Tibial nerve (tissue), 4 donors: ENCODE measurements around the gene ANXA2. TPM values are rescaled to one million over a fixed set of nuclear protein-coding genes. Genes with fewer than 3 reads are reported as not detected.

Experiments
- DNase-seq, 2 donors: peaks; one replicate each; pipeline ENCODE4 v3.0.0-alpha.2; 2019; ENCODE audit warnings: low spot score in 2 of 2
- H3K27ac ChIP-seq, 4 donors: fragments of 200-600 bp; sonication (generic) in 3 of 4; one replicate each; pipeline ENCODE4 v1.5.1; 2017 to 2019; ENCODE audit warnings: mild to moderate bottlenecking in 1 of 4
- H3K27me3 ChIP-seq, 2 donors: fragments of 200-600 bp; sonication (generic) in 1 of 2; one replicate each; pipeline versions ENCODE4 v1.5.1 to v1.6.0; 2017 to 2019
- H3K36me3 ChIP-seq, 3 donors: fragments of 200-600 bp; sonication (generic); one replicate each; pipeline ENCODE4 v1.5.1; 2018 to 2019
- H3K4me1 ChIP-seq, 4 donors: fragments of 200-600 bp; sonication (generic) in 3 of 4; one replicate each; pipeline ENCODE4 v1.5.1; 2017 to 2019
- H3K4me3 ChIP-seq, 4 donors: fragments of 200-600 bp; sonication (generic) in 3 of 4; one replicate each; pipeline ENCODE4 v1.5.1; 2017 to 2019; ENCODE audit warnings: mild to moderate bottlenecking in 1 of 4, moderate library complexity in 1 of 4
- H3K9me3 ChIP-seq, 4 donors: fragments of 200-600 bp; sonication (generic) in 3 of 4; one replicate each; pipeline ENCODE4 v1.5.1; 2017 to 2019
- CTCF ChIP-seq, 5 experiments: fragments of 200-600 bp in 3 of 5; fragments of 450-650 bp in 2 of 5; sonication (generic) in 3 of 5; IDR thresholded peaks; one replicate each; pipeline ENCODE4 v1.5.1; 2016 to 2019; ENCODE audit warnings: antibody characterized with exemption in 5 of 5, mild to moderate bottlenecking in 3 of 5, moderate library complexity in 2 of 5
- EP300 ChIP-seq, 2 donors: sonication (generic); formaldehyde crosslinking; IDR thresholded peaks; one replicate each; pipeline ENCODE4 v1.6.1; 2017; ENCODE audit warnings: antibody characterized with exemption in 2 of 2, mild to moderate bottlenecking in 1 of 2
- POLR2A ChIP-seq, 2 donors: fragments of 450-650 bp; IDR thresholded peaks; one replicate each; pipeline ENCODE4 v1.6.1; 2017; ENCODE audit warnings: antibody characterized with exemption in 2 of 2, mild to moderate bottlenecking in 2 of 2, moderate library complexity in 2 of 2
- WGBS, 2 donors: methylation state at CpG; one replicate each; pipeline ENCODE4 v1.1.5; 2018; 5-methylcytosine and 5-hydroxymethylcytosine counted together
- total RNA-seq, 4 donors: library from RNA; depleted of rRNA; stranded (reverse); fragments of >200 nt; gene quantifications; one replicate each; pipeline ENCODE4 v1.1.0, GENCODE V29; 2016

The ANXA2 gene
- total RNA-seq, 4 donors from 2014 or later: 747 to 1,181 (median 1,009) TPM

- peaks cover 8 to 88% (median 79%) of the 10 kb centered on the region in 4 donors for H3K4me1 ChIP-seq
These were observed 5.2 kb downstream of the ANXA2 start for GRCh38 chr15:60392601-60392985.

DNA sequence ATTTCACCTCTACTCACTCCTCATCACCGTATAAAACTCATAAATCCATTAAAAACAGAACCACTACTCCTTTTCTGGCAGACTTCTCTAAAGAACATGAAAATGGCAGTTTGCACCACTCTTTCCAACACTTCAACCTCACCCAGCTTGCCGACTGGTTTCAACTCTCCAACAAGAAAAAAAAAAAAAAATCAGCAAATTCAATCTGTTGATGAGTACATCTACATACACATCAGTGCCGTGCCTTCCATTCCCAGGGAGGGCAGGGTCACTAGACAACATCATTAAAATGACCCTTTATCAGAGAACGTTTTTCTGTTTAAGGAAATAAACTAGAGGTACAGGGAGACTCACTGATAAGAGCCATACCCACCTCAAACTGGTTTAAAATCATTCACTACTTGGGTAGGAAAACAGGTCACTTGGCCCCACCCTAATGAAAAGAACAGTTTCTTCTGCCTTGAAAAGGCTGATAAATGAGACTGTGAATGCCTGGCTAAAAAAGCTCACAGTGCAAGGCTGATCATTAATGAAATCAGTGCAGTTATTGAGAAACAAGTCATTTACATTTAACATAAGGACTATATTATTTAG, 6.0 kb downstream of the ANXA2 start:
- Histone ChIP-seq H3K36me3 (peaks cover 0 to 6% (median 0%) of the 10 kb centered on the region in 3 donors), H3K9me3 (no peaks in the 10 kb centered on the region), H3K27me3 (no peaks in the 10 kb centered on the region), H3K4me1 (peaks cover 8 to 95% (median 80%) of the 10 kb centered on the region in 4 donors), H3K27ac (peak overlapping the region; percentile 23 to 100 (median 98)), H3K4me3 (no peak overlapping the region)
- DNase-seq: no peak
- WGBS, 2 donors: 14 to 16% methylated on average over 4 of the region's 4 CpGs
- TF ChIP-seq CTCF (IDR thresholded peaks at IDR 0.05): no peak
- no peak for TF ChIP-seq EP300 (IDR thresholded peaks at IDR 0.05)
- no peak for TF ChIP-seq POLR2A (IDR thresholded peaks at IDR 0.05)

More at GRCh38 chr15:60392601-60392985, 5.2 kb downstream of the ANXA2 start:
- DNase-seq: no peak
- H3K36me3 ChIP-seq: peaks cover 0 to 6% (median 0%) of the 10 kb centered on the region in 3 donors
- WGBS, 2 donors: 0 to 9% methylated on average over 3 of the region's 3 CpGs
- H3K4me3 ChIP-seq: peak overlapping the region in 1 of 4 donors; percentile 8
- TF ChIP-seq EP300 (IDR thresholded peaks at IDR 0.05) (no peak), CTCF (IDR thresholded peaks at IDR 0.05) (no peak)
- H3K27ac ChIP-seq: peak overlapping the region in 3 of 4 donors; percentile 98 to 100 (median 99)
- H3K27me3 ChIP-seq: no peaks in the 10 kb centered on the region
- no peaks in the 10 kb centered on the region for H3K9me3 ChIP-seq

DNA sequence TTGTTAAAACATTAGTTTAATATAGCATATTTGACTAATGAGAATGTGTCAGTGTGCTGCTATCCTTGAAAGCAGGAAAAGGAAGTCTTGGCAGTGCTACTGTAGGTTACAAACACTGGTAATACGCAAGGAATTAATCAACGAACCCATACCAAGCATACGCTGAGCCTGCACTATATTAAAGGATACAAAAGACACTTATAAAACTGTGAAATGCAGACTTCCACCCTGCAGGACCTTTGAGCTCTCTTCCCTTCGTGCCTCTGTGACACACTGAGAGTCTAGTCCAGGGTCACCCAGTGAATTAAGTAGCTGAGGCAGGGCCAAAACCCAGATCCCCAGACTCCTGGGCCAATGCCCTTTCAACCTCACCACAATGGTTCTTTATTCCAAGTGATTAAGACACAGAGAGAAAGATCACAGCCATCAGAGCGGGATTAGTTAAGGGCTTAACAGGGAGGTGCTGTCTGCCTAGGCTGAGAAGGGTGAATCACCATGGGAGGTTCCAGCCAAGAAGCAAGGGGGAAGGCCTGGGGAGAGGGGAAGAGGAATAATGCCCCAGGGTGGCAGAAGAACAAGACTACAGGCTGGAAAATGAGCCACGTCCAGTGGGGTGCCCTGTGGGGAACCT, 6.8 kb downstream of the ANXA2 start:
- Histone ChIP-seq H3K9me3 (no peaks in the 10 kb centered on the region), H3K27me3 (no peaks in the 10 kb centered on the region), H3K4me3 (no peak overlapping the region), H3K36me3 (peaks cover 0 to 6% (median 0%) of the 10 kb centered on the region in 3 donors), H3K27ac (peak overlapping the region; percentile 23 to 100 (median 98)), H3K4me1 (peaks cover 8 to 95% (median 82%) of the 10 kb centered on the region in 4 donors)
- TF ChIP-seq EP300 (IDR thresholded peaks at IDR 0.05) (peak in 1 of 2 donors; percentile 84), POLR2A (IDR thresholded peaks at IDR 0.05) (no peak), CTCF (IDR thresholded peaks at IDR 0.05) (no peak)
- WGBS, 2 donors: 10 to 13% methylated on average over 6 of the region's 6 CpGs
- no peak for DNase-seq

- Histone ChIP-seq H3K4me3 (no peak overlapping the region), H3K27me3 (no peaks in the 10 kb centered on the region), H3K9me3 (no peaks in the 10 kb centered on the region), H3K4me1 (peaks cover 8 to 95% (median 80%) of the 10 kb centered on the region in 4 donors), H3K36me3 (peaks cover 0 to 4% (median 0%) of the 10 kb centered on the region in 3 donors), H3K27ac (peak overlapping the region in 3 of 4 donors; percentile 98 to 100 (median 99))
- 32 to 37% methylated on average over 6 of the region's 6 CpGs for WGBS, 2 donors
- no peak for TF ChIP-seq POLR2A (IDR thresholded peaks at IDR 0.05)
- no peak for TF ChIP-seq CTCF (IDR thresholded peaks at IDR 0.05)
- no peak for TF ChIP-seq EP300 (IDR thresholded peaks at IDR 0.05)
- no peak for DNase-seq
These were observed 7.6 kb downstream of the ANXA2 start for GRCh38 chr15:60390231-60390630.
